Adipose tissue (tissue), 3 donors: ENCODE measurements around the gene FOXJ2. TPM values are rescaled to one million over a fixed set of nuclear protein-coding genes. Genes with fewer than 3 reads are reported as not detected.
"Not testable (repeated sequence)": the region's sequence is repeated elsewhere in the genome, so short reads cannot be mapped to it uniquely, and the experiment has no call there.

Experiments used
- H3K27ac ChIP-seq: one replicate; pipeline ENCODE4 v1.5.1; 2013; ENCODE audit warnings: low read depth, low read length
- WGBS, 3 donors: extraction: QIAGEN DNeasy Blood & Tissue Kit; methylation state at CpG; one replicate each; pipeline ENCODE4 v1.1.7; 2013; 5-methylcytosine and 5-hydroxymethylcytosine counted together
- polyA plus RNA-seq, 3 donors: library from polyadenylated mRNA; stranded (reverse); fragments of 200-250 nt; gene quantifications; one replicate each; pipeline ENCODE4 v1.2.3, GENCODE V29; 2013
- donor health status: healthy with polysubstance abuse.
- donor health status: Bipolar disorder and iron deficiency.
- donor health status: healthy.

Gene FOXJ2
- polyA plus RNA-seq, 3 donors = 4.8 to 8.7 (median 7.6) TPM

DNA sequence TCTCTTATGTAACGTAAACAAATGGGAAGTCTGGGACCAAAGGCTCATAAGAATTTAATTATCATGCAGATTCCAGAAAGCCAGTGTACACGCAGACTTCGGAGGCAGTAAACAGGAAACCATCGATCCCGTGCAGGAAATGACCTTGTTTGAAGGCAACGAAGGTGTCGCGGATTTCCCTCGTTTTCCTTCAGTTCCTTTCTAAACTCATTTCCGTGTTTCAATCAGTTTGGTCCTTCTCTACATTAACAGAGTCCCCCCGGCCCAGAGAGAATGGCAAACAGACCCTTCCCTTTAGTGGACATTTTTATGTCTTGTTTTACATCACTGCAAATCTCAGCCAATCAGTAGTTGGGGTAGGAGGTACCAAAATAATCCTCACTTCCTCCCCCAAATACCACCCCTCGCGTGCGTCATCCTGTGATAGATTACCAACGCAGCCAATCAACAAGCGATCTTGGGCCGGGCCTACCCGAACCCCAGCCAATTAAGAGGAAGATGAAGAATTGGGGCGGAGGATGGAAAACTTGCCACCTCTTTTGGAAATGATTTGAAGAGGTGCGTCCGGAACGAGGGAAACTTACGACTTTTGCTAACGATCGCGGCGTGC, 6.1 kb upstream of the FOXJ2 start:
- peak overlapping the region; percentile 100 for H3K27ac ChIP-seq
- WGBS, 3 donors = 0% methylated on average over 27 of the region's 27 CpGs

- H3K27ac ChIP-seq = no peak overlapping the region
- 65 to 75% (median 67%) methylated on average over 5 of the region's 5 CpGs for WGBS, 3 donors
Observed at GRCh38 chr12:8027856-8028255, 4.7 kb upstream of the FOXJ2 start.

- H3K27ac ChIP-seq = no peak overlapping the region
- 96 to 98% (median 96%) methylated on average over 15 of the region's 15 CpGs for WGBS, 3 donors
Observed at GRCh38 chr12:8028267-8028666, 4.2 kb upstream of the FOXJ2 start.

DNA sequence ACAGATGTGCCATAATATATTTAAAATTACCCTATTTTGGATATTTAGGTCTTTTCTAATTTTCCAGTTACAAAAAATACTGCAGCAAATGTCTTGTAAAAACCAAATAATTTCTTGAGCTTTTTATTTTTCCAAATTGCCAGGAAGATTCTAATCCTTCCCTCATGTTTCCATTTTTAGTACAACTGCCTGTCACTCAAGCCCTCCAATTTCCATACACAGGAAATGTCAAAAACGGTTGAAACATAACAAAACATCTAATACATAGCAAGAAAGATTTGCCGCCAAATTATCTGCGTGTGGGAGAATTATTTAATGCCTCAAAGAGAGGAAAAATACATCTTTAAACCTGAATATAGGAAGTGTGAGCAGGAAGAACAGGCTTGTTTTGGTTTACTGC, 2.3 kb upstream of the FOXJ2 start:
- no peak overlapping the region for H3K27ac ChIP-seq
- 76 to 86% (median 81%) methylated on average over 3 of the region's 3 CpGs for WGBS, 3 donors

DNA sequence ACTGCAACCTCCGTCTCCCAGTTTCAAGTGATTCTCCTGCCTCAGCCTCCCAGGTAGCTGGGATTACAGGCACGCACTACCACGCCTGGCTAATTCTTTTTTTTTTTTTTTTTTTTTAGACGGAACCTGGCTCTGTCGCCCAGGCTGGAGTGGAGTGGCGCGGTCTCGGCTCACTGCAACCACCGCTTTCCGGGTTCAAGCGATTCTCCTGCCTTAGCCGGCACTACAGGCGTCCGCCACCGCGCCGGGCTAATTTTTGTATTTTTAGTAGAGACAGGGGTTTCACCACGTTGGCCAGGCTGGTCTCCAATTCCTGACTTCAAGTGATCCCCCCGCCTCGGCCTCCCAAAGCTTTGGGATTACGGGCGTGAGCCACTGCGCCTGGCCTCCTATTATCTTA, 1.5 kb upstream of the FOXJ2 start:
- 95 to 99% (median 96%) methylated on average over 22 to 23 of the region's 23 CpGs for WGBS, 3 donors

DNA sequence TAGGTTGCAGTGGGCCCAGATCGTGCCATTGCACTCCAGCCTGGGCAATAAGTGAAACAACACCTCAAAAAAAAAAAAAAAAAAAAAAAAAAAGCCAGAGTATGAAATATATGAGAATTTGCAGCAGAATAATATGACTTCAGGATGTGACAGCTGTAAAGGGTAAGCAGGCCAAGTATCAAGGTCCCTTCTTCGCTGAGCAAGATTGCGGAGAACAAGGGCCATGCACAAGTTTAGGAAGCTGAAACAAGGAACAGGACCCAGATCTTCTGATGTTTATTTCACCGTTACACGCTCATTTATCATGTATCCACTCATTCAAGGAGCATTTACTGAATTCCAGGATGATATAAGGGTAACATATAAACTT, 659 bp upstream of the FOXJ2 start:
- WGBS, 3 donors = 30 to 52% (median 40%) methylated on average over 5 of the region's 5 CpGs
- H3K27ac ChIP-seq = no peak overlapping the region

More for the DNA sequence above, 1.5 kb upstream of the FOXJ2 start:
- H3K27ac ChIP-seq = not testable (repeated sequence)

GRCh38 chr12:8033153-8034044, 883 bp downstream of the FOXJ2 start:
- 3 to 9% (median 8%) methylated on average over 14 to 17 of the region's 17 CpGs for WGBS, 3 donors
- peak overlapping the region; percentile 49 for H3K27ac ChIP-seq

- no peak overlapping the region for H3K27ac ChIP-seq
Observed at GRCh38 chr12:8034802-8035201, 2.3 kb downstream of the FOXJ2 start.

GRCh38 chr12:8035440-8036010, 3.0 kb downstream of the FOXJ2 start:
- no peak overlapping the region for H3K27ac ChIP-seq
- WGBS, 3 donors = 54 to 65% (median 62%) methylated on average over 5 of the region's 5 CpGs

DNA sequence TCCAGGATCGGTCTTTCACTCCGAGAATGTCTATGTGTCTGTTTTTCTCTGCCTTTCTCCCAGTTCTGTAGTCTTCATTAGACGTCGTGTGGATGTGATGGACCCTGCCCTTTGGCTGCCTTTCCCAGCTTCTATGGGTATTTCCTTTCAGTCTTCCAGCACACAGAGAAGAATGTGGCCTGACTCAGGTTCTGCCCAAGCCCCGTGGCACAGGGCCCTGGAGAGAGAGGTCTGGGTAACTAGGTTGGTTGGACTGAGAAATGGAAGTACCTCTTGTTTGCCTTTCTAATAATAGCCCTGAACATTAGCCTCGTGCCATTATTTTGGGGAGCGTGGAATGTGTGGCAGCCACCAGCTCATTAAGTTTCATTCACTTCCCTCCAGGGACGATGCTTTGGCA, 3.8 kb downstream of the FOXJ2 start:
- H3K27ac ChIP-seq = no peak overlapping the region
- 41 to 82% (median 80%) methylated on average over 8 of the region's 8 CpGs for WGBS, 3 donors

- WGBS, 3 donors = 30 to 36% (median 36%) methylated on average over 6 of the region's 6 CpGs
- no peak overlapping the region for H3K27ac ChIP-seq
Observed at GRCh38 chr12:8037046-8037663, 4.6 kb downstream of the FOXJ2 start.

DNA sequence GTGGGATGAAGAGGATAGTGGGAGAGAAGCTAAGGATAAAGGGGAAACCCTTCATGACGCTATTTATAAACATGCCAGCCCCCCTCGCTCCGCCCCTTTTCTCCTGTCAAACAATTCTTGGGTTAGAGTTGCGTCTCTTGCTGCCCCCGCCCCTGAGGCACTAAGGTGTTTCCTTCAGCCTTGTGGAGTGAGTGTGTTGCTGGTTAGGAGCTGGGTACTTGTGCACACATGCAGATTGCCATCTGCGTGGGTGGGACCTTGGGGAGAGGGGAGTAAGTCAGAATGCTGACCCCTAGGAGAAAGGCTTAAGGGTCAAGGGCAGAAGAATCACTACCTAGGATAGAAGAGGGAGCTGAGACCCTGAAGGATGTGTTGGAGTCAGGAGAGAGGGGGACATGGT, 5.4 kb downstream of the FOXJ2 start:
- no peak overlapping the region for H3K27ac ChIP-seq

DNA sequence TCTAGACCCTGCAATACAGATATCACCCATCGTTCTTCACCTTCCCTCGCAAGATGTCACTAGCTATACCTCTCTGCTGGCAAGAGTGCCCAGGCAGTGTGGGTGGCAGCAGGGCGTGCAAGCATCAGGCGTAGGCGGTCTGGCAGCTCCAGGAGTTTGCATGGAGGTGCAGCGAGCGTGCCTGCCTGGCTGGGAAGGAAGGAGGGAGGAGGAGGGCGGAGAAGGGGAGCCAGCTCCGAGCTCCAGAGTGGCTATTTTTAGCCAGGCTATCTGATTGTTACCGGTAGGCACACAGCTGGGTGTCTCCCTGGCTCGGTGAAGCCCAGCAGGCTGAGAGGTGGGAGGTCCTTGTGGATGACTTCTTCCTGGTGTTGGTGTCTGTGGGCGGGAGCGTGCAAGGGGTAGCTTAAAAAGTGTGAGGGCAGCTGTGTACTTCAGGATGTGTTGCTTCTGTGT, 6.2 kb downstream of the FOXJ2 start:
- no peak overlapping the region for H3K27ac ChIP-seq
- WGBS, 3 donors = 3 to 32% (median 24%) methylated on average over 13 of the region's 13 CpGs

More for the DNA sequence above, 5.4 kb downstream of the FOXJ2 start:
- WGBS, 3 donors = 38 to 72% (median 63%) methylated on average over 6 of the region's 6 CpGs

- 88 to 98% (median 94%) methylated on average over 1 of the region's 1 CpG for WGBS, 3 donors
- no peak overlapping the region for H3K27ac ChIP-seq
Observed at GRCh38 chr12:8040791-8041190, 8.3 kb downstream of the FOXJ2 start.

GRCh38 chr12:8045952-8046944, 13.7 kb downstream of the FOXJ2 start:
- WGBS, 3 donors = 42 to 48% (median 44%) methylated on average over 8 of the region's 8 CpGs
- H3K27ac ChIP-seq = no peak overlapping the region

- no peak overlapping the region for H3K27ac ChIP-seq
- 93 to 100% (median 97%) methylated on average over 5 of the region's 5 CpGs for WGBS, 3 donors
Observed at GRCh38 chr12:8047842-8048241, 15.3 kb downstream of the FOXJ2 start.

DNA sequence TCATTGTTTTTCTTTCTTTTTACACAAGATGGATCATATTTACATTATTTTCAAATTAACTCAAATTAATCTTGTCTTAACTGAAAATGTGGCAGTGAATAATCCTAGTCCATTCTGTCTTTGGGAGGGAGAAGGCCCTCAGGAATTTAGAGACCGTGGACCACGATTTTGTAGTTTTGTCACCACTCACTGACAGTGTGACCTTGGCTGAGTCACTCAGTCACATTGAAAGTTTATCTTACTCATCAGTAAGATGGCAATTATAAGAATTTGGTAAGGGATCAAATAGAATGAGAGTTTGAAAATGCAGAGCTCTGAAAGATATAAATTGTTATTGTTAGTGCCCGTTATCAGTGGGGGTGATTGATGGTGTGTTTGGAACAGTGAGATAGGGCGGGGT, 16.4 kb downstream of the FOXJ2 start:
- 77 to 88% (median 83%) methylated on average over 4 of the region's 4 CpGs for WGBS, 3 donors
- no peak overlapping the region for H3K27ac ChIP-seq
